GM21526 (cell line): ENCODE results near the gene PEMT.
"Not testable (repeated sequence)": the region's sequence is repeated elsewhere in the genome, so short reads cannot be mapped to it uniquely, and the experiment has no call there.

Experiments used
- ATAC-seq: cut with Tn5 transposase; IDR thresholded peaks from one replicate; pipeline ENCODE4 v1.9.1; 2021; ENCODE audit warnings: moderate library complexity; ENCODE audit not compliant: unreplicated experiment, low FRiP score

PEMT gene

GRCh38 chr17:17493249-17493985, 98.1 kb downstream of the PEMT start:
- no peak for ATAC-seq

GRCh38 chr17:17492571-17492970, 98.9 kb downstream of the PEMT start:
- ATAC-seq, result no peak

- ATAC-seq, result no peak
Observed at GRCh38 chr17:17492085-17492484, 99.4 kb downstream of the PEMT start.

GRCh38 chr17:17491546-17491988, 99.9 kb downstream of the PEMT start:
- no peak for ATAC-seq

GRCh38 chr17:17491031-17491471, 100.5 kb downstream of the PEMT start:
- ATAC-seq, result no peak

- no peak for ATAC-seq
Observed at GRCh38 chr17:17487998-17488397, 103.5 kb downstream of the PEMT start.

GRCh38 chr17:17486416-17486815, 105.1 kb downstream of the PEMT start:
- ATAC-seq, result not testable (repeated sequence)

- ATAC-seq, result no peak
Observed at GRCh38 chr17:17485420-17485819, 106.1 kb downstream of the PEMT start.

GRCh38 chr17:17484451-17484899, 107.0 kb downstream of the PEMT start:
- no peak for ATAC-seq

GRCh38 chr17:17481860-17482259, 109.6 kb downstream of the PEMT start:
- no peak for ATAC-seq

GRCh38 chr17:17480593-17481148, 110.8 kb downstream of the PEMT start:
- ATAC-seq, result no peak

- ATAC-seq, result no peak
Observed at GRCh38 chr17:17479209-17479608, 112.3 kb downstream of the PEMT start.

GRCh38 chr17:17476865-17477467, 114.5 kb downstream of the PEMT start, which contains the start of gene MED9:
Gene MED9 (plus strand): TSS chr17:17477000. CDS start chr17:17477042, 42 bp downstream.
- ATAC-seq, result no peak

GRCh38 chr17:17474341-17474740, 117.2 kb downstream of the PEMT start:
- no peak for ATAC-seq

- no peak for ATAC-seq
Observed at GRCh38 chr17:17472333-17472920, 119.1 kb downstream of the PEMT start.

- no peak for ATAC-seq
Observed at GRCh38 chr17:17469996-17470395, 121.5 kb downstream of the PEMT start.

GRCh38 chr17:17469358-17469757, 122.2 kb downstream of the PEMT start:
- ATAC-seq, result no peak

GRCh38 chr17:17468217-17469010, 123.1 kb downstream of the PEMT start:
- ATAC-seq, result no peak

GRCh38 chr17:17467720-17468119, 123.8 kb downstream of the PEMT start:
- ATAC-seq, result no peak

- ATAC-seq, result no peak
Observed at GRCh38 chr17:17467016-17467415, 124.5 kb downstream of the PEMT start.
